Transverse colon (tissue), 3 donors: ENCODE results near the gene BFSP2.

Experiments used
- CTCF ChIP-seq, 5 experiments: fragments of 200-600 bp in 3 of 5; fragments of 450-650 bp in 2 of 5; sonication (generic) in 3 of 5; IDR thresholded peaks; 1 replicate in 2 of 5; 2 replicates in 3 of 5; pipeline ENCODE4 v1.5.1; 2016 to 2017; ENCODE audit warnings: antibody characterized with exemption in 5 of 5, inconsistent platforms in 3 of 5, mild to moderate bottlenecking in 2 of 5, moderate library complexity in 1 of 5
- POLR2A ChIP-seq: fragments of 450-650 bp; IDR thresholded peaks from one replicate; pipeline ENCODE4 v1.6.1; 2016; ENCODE audit warnings: antibody characterized with exemption, mild to moderate bottlenecking, moderate library complexity

- no peak for TF ChIP-seq POLR2A
- no peak for TF ChIP-seq CTCF (IDR thresholded peaks at IDR 0.05)
Observed at GRCh38 chr3:133506215-133506901, 106.5 kb downstream of the BFSP2 start.
